Bronchial epithelial cell (primary cell): ENCODE results near the gene CNTNAP4. TPM values are rescaled to one million over a fixed set of nuclear protein-coding genes. Genes with fewer than 3 reads are reported as not detected.

Experiments
- DNase-seq: peaks from one replicate; pipeline ENCODE4 v3.0.0-alpha.2; 2010; ENCODE audit warnings: low read depth
- FAIRE-seq: peaks from 2 replicates; lab custom pipeline; 2011; peaks lifted over from hg19 to GRCh38; lab: Jason Lieb, UNC
- H3K27me3 ChIP-seq: 2 replicates; pipeline ENCODE4 v1.5.1; 2011; ENCODE audit warnings: low read length; ENCODE audit not compliant: control insufficient read depth, insufficient read depth
- H3K36me3 ChIP-seq: 2 replicates; pipeline ENCODE4 v1.5.1; 2011; ENCODE audit warnings: low read length; ENCODE audit not compliant: control insufficient read depth, insufficient read depth
- H3K4me3 ChIP-seq: 2 replicates; pipeline ENCODE4 v1.5.1; 2011; ENCODE audit warnings: mild to moderate bottlenecking, low read depth, low read length, control low read depth
- total RNA-seq: library from RNA; depleted of rRNA; stranded (reverse); fragments of >200 nt; gene quantifications from 2 replicates; pipeline ENCODE4 v1.2.1, GENCODE V29; 2014
- TF ChIP-seq, protein P1 (sequence below): IDR thresholded peaks from 2 replicates; pipeline ENCODE4 v1.5.1; 2011; ENCODE audit warnings: mild to moderate bottlenecking, moderate library complexity, low read length, control low read depth, inconsistent platforms; ENCODE audit not compliant: insufficient read depth, severe bottlenecking

CNTNAP4 gene
- total RNA-seq, 1 donor from 2014 or later, result not detected

GRCh38 chr16:76518781-76519180 lies 241.6 kb downstream of the CNTNAP4 start:
- no peak for FAIRE-seq
- TF ChIP-seq, protein P1, sequence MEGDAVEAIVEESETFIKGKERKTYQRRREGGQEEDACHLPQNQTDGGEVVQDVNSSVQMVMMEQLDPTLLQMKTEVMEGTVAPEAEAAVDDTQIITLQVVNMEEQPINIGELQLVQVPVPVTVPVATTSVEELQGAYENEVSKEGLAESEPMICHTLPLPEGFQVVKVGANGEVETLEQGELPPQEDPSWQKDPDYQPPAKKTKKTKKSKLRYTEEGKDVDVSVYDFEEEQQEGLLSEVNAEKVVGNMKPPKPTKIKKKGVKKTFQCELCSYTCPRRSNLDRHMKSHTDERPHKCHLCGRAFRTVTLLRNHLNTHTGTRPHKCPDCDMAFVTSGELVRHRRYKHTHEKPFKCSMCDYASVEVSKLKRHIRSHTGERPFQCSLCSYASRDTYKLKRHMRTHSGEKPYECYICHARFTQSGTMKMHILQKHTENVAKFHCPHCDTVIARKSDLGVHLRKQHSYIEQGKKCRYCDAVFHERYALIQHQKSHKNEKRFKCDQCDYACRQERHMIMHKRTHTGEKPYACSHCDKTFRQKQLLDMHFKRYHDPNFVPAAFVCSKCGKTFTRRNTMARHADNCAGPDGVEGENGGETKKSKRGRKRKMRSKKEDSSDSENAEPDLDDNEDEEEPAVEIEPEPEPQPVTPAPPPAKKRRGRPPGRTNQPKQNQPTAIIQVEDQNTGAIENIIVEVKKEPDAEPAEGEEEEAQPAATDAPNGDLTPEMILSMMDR, result no peak

DNA sequence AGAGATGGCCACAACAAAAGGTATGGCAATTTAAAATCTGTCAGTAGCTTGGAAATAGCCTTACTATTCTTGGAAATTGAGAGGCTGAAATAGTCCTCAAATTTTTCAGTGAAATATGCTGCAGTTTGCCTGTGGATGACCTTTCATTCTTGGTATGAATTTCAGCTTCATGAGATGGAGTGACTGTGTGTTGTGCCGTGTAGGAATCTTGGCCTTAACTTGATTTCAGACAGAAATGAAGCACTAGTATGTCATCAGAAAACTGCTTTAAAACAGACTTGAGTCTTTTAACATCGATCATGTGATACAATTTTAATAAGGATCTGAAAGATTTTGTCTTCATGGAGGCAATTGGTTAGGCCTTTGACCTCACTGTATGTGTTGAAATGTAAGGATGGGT lies 247.2 kb downstream of the CNTNAP4 start:
- DNase-seq, result no peak

More at GRCh38 chr16:76518781-76519180, 241.6 kb downstream of the CNTNAP4 start:
- Histone ChIP-seq H3K36me3 (no peaks in the 10 kb centered on the region), H3K27me3 (no peaks in the 10 kb centered on the region), H3K4me3 (no peak overlapping the region)
- no peak for DNase-seq

DNA sequence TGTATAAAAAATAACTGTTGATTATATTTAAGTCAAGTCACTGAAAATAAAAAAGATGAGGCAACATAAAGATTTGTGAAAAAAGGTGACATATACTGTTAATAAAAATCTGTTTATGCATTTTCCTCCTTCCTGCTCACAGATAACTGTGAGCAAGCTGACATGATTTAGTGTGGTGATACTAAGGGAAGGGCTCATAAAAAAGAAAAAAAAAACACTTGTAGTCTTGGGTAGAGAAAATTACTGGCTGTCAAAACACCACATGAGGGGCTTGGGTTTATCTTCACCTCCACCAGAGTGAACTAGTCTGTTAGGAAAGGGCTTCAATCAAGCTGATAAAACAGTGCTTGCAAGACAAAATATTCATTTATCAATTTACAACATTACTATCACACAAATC lies 247.6 kb downstream of the CNTNAP4 start:
- H3K36me3 ChIP-seq, result no peaks in the 10 kb centered on the region
- DNase-seq, result no peak
- TF ChIP-seq, protein P1, result no peak

More for the DNA sequence above, 247.2 kb downstream of the CNTNAP4 start:
- no peak overlapping the region for H3K4me3 ChIP-seq
- TF ChIP-seq, protein P1, result no peak
- H3K27me3 ChIP-seq, result no peaks in the 10 kb centered on the region
- H3K36me3 ChIP-seq, result no peaks in the 10 kb centered on the region
- no peak for FAIRE-seq

GRCh38 chr16:76527244-76527643 lies 250.0 kb downstream of the CNTNAP4 start:
- no peaks in the 10 kb centered on the region for H3K36me3 ChIP-seq
- TF ChIP-seq, protein P1, result no peak
- H3K27me3 ChIP-seq, result no peaks in the 10 kb centered on the region
- DNase-seq, result no peak
- FAIRE-seq, result no peak
- H3K4me3 ChIP-seq, result no peak overlapping the region

More for the DNA sequence above, 247.6 kb downstream of the CNTNAP4 start:
- H3K27me3 ChIP-seq, result no peaks in the 10 kb centered on the region
- FAIRE-seq, result no peak
- H3K4me3 ChIP-seq, result no peak overlapping the region

DNA sequence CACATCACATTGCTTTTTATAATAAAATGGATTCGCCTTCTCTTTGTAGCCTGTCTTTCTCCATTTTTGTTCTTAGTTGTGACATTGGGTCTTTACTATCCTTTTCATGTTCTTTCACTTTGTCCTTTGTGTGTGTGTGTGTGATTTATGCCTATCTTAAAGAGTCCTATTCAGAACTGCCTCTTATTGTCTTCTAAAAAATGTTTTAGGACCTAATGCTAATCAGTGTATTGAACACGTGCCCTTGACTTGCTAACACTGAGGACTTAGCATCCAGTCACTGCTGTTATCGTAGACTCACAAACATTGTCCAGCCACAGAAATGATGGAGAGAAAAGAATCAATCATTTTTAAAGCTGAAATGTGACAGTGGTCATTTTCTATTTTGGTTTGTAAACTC lies 251.9 kb downstream of the CNTNAP4 start:
- TF ChIP-seq, protein P1, result no peak
- no peak overlapping the region for H3K4me3 ChIP-seq
- no peaks in the 10 kb centered on the region for H3K36me3 ChIP-seq
- no peaks in the 10 kb centered on the region for H3K27me3 ChIP-seq
- no peak for DNase-seq
- no peak for FAIRE-seq

DNA sequence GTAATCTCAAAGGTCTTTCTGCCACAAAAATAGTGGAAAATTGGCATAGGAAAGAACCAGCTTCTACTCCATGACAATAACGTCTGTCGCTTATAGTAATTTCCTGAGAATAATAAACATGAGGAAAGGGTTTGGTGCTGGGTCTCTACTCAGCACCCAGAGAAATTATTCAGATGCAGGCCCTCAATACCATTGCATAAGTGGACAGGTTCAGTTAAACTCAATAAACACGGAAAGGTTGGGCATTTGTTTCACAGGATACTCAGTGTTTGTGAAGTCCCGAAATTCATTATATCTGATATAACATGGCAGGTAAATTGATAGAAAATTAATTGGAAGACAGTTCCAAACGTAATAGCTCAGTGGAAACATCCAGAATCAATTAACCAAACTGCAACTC lies 254.0 kb downstream of the CNTNAP4 start:
- TF ChIP-seq, protein P1, result no peak
- FAIRE-seq, result no peak

More for the DNA sequence above, 254.0 kb downstream of the CNTNAP4 start:
- Histone ChIP-seq H3K4me3 (no peak overlapping the region), H3K36me3 (no peaks in the 10 kb centered on the region), H3K27me3 (no peaks in the 10 kb centered on the region)
- no peak for DNase-seq
